ENCODE results near the gene KCNQ2. TPM values are rescaled to one million over a fixed set of nuclear protein-coding genes. Genes with fewer than 3 reads are reported as not detected.

Gene KCNQ2
- polyA plus RNA-seq, 3 donors: not detected

DNA sequence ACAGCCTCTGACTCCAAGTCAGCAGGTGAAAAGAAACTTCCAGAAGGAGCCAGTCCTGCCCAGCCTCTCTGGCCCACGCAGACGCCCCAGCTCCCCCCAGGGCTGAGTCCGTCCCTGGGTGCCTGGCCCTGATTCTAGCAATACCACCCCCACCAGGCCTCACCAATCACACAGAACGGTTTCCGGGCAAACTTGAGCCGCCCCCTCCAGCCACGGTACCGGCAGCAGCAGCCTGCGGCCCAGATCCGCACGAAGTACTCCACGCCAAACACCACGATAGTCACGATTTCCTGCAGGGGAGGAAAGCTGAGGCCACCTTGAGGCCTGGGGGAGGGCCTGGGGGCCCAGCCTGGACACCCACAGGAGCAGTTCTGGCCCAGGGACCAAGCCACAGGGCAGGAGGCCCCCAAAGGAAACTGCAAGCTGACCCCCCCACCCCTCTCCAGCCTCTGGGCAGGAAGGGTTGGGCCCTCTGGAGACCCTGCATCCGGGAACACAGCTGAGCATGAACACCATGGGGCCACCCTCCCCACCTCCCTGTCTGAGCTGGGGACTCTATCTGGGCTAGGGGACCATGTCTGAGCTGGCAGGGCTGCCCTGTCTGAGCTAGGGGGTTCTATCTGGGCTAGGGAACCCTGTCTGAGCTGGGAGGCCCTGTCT lies 27.2 kb downstream of the KCNQ2 start:
- Mint-ChIP-seq H3K4me3 (no peak overlapping the region), H3K9me3 (peaks cover 0 to 21% (median 11%) of the 10 kb centered on the region in 7 donors), H3K36me3 (no peaks in the 10 kb centered on the region), H3K4me1 (no peaks in the 10 kb centered on the region), H3K27ac (peak overlapping the region in 1 of 7 donors; percentile 82), H3K27me3 (ENCODE audit: low read depth in 3 of 3) (peaks cover 13 to 18% (median 18%) of the 10 kb centered on the region in 3 donors)
- Histone ChIP-seq H3K4me2 (replicated peaks; ENCODE audit: extremely low read depth, low read length, poor library complexity, severe bottlenecking) (no peak overlapping the region), H2AFZ (ENCODE audit: insufficient read depth, low read depth, low read length, poor library complexity, severe bottlenecking) (no peak overlapping the region), H3K27ac (ENCODE audit: low read depth in 1 of 2, low read length in 2 of 2) (no peak overlapping the region), H4K20me1 (ENCODE audit: insufficient read depth, low read length) (no peaks in the 10 kb centered on the region), H3K79me2 (ENCODE audit: insufficient read depth, low read length) (no peaks in the 10 kb centered on the region), H3K36me3 (replicated peaks in 1 of 2; ENCODE audit: control insufficient read depth in 1 of 2, insufficient read depth in 2 of 2, low read length in 2 of 2) (no peaks in the 10 kb centered on the region), H3K9me3 (replicated peaks in 1 of 2; ENCODE audit: control insufficient read depth in 1 of 2, insufficient read depth in 1 of 2, low read length in 2 of 2) (peaks cover 8 to 18% of the 10 kb centered on the region in 2 donors), H3K4me3 (replicated peaks in 1 of 3; ENCODE audit: low read depth in 2 of 3, low read length in 3 of 3) (no peak overlapping the region), H3K9ac (ENCODE audit: insufficient read depth, low read length, poor library complexity, severe bottlenecking) (no peak overlapping the region), H3K27me3 (ENCODE audit: control insufficient read depth in 2 of 2, insufficient read depth in 2 of 2, low read length in 2 of 2) (peaks cover 3 to 14% of the 10 kb centered on the region in 2 donors), H3K4me1 (ENCODE audit: control insufficient read depth in 1 of 2, insufficient read depth in 2 of 2, low read length in 2 of 2) (no peaks in the 10 kb centered on the region)
- TF ChIP-seq, protein P1, sequence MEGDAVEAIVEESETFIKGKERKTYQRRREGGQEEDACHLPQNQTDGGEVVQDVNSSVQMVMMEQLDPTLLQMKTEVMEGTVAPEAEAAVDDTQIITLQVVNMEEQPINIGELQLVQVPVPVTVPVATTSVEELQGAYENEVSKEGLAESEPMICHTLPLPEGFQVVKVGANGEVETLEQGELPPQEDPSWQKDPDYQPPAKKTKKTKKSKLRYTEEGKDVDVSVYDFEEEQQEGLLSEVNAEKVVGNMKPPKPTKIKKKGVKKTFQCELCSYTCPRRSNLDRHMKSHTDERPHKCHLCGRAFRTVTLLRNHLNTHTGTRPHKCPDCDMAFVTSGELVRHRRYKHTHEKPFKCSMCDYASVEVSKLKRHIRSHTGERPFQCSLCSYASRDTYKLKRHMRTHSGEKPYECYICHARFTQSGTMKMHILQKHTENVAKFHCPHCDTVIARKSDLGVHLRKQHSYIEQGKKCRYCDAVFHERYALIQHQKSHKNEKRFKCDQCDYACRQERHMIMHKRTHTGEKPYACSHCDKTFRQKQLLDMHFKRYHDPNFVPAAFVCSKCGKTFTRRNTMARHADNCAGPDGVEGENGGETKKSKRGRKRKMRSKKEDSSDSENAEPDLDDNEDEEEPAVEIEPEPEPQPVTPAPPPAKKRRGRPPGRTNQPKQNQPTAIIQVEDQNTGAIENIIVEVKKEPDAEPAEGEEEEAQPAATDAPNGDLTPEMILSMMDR (IDR thresholded peaks at IDR 0.05): no peak
- DNase-seq: no peak
- intact Hi-C loops (cut with micrococcal nuclease): no loop called here
- WGBS (ENCODE audit: insufficient coverage): 37% methylated on average over 10 of the region's 15 CpGs

DNA sequence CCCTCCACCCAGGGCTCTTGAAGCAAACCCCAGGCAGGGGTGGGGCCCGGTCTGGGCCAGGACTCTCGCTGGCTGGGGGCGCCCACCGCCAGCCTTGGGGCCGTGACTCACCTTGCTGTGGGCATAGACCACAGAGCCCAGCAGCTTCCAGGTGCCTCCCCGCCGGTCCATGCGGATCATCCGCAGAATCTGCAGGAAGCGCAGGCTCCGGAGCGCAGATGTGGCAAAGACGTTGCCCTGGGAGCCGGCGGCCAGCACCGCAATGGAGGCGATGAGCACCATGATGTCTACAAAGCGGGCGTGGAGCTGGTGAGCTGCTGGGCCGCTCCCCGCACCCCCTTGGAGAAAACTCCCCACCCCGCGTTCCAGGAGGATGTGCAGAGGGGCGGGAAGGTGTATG lies 27.9 kb downstream of the KCNQ2 start:
- peaks cover 13 to 18% (median 18%) of the 10 kb centered on the region in 3 donors for H3K27me3 Mint-ChIP-seq (ENCODE audit: low read depth in 3 of 3)
- 92% methylated on average over 24 of the region's 24 CpGs for WGBS (ENCODE audit: insufficient coverage)
- peaks cover 3 to 14% of the 10 kb centered on the region in 2 donors for H3K27me3 ChIP-seq (ENCODE audit: control insufficient read depth in 2 of 2, insufficient read depth in 2 of 2, low read length in 2 of 2)

More for the DNA sequence above, 27.9 kb downstream of the KCNQ2 start:
- Histone ChIP-seq H3K27ac (ENCODE audit: low read depth in 1 of 2, low read length in 2 of 2) (no peak overlapping the region), H3K4me2 (replicated peaks; ENCODE audit: extremely low read depth, low read length, poor library complexity, severe bottlenecking) (no peak overlapping the region), H3K79me2 (ENCODE audit: insufficient read depth, low read length) (no peaks in the 10 kb centered on the region), H2AFZ (ENCODE audit: insufficient read depth, low read depth, low read length, poor library complexity, severe bottlenecking) (no peak overlapping the region), H3K9ac (ENCODE audit: insufficient read depth, low read length, poor library complexity, severe bottlenecking) (no peak overlapping the region), H3K4me1 (ENCODE audit: control insufficient read depth in 1 of 2, insufficient read depth in 2 of 2, low read length in 2 of 2) (no peaks in the 10 kb centered on the region), H3K36me3 (replicated peaks in 1 of 2; ENCODE audit: control insufficient read depth in 1 of 2, insufficient read depth in 2 of 2, low read length in 2 of 2) (no peaks in the 10 kb centered on the region), H3K4me3 (replicated peaks in 1 of 3; ENCODE audit: low read depth in 2 of 3, low read length in 3 of 3) (no peak overlapping the region), H3K9me3 (replicated peaks in 1 of 2; ENCODE audit: control insufficient read depth in 1 of 2, insufficient read depth in 1 of 2, low read length in 2 of 2) (peaks cover 8 to 18% of the 10 kb centered on the region in 2 donors), H4K20me1 (ENCODE audit: insufficient read depth, low read length) (no peaks in the 10 kb centered on the region)
- Mint-ChIP-seq H3K9me3 (peaks cover 0 to 21% (median 11%) of the 10 kb centered on the region in 7 donors), H3K36me3 (no peaks in the 10 kb centered on the region), H3K27ac (no peak overlapping the region), H3K4me1 (no peaks in the 10 kb centered on the region), H3K4me3 (no peak overlapping the region)
- TF ChIP-seq, protein P1 (IDR thresholded peaks at IDR 0.05): no peak
- DNase-seq: no peak
- intact Hi-C loops (cut with micrococcal nuclease): no loop called here
